HPDE6-E6E7 (cell line): ENCODE results near the gene SBK2.

Experiments
- DNase-seq: peaks from one replicate; pipeline ENCODE4 v3.0.0; 2011; ENCODE audit warnings: missing footprints; ENCODE audit errors: extremely low spot score

The SBK2 gene

DNA sequence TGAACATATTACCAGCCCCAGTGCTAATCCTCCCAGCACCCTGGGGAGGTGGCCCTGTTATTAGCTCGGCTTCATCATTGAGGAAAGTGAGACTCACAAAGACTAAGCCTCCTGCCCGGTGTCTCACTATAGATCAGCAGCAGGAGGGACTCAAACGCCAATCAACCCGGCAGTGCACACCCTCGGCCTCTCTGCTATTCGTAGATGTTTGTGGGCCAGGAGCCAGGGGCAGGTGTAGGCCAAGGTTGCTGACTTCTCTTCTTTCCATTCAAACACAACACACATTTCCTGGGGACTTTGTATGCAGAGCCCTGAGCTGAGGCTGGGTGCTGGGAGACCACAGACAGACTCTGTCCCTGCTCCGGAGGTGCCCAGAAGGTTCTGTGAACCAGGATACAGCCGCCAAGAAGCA, 17.8 kb upstream of the SBK2 start:
- no peak for DNase-seq

GRCh38 chr19:55554302-55554701, 17.4 kb upstream of the SBK2 start:
- no peak for DNase-seq

GRCh38 chr19:55553217-55554182, 16.6 kb upstream of the SBK2 start:
- no peak for DNase-seq

DNA sequence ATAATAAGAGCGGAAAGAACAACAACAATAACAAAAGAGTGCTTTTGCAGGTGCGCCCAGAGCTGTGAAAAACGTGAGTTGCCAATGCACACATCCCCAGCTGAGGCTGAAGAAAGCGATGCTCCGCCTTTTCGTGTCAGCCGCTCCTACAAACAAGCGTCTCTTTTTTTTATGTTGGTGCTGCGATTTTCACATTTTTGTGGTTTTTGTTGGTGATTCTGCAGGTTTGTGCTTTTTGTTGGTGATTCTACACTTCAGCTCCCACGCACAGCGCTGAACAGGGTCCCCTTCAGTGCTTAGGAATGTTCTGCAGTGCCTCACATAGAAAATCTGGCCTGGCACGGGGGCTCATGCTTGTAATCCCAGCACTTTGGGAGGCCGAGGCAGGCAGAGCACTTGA, 15.7 kb upstream of the SBK2 start:
- no peak for DNase-seq

DNA sequence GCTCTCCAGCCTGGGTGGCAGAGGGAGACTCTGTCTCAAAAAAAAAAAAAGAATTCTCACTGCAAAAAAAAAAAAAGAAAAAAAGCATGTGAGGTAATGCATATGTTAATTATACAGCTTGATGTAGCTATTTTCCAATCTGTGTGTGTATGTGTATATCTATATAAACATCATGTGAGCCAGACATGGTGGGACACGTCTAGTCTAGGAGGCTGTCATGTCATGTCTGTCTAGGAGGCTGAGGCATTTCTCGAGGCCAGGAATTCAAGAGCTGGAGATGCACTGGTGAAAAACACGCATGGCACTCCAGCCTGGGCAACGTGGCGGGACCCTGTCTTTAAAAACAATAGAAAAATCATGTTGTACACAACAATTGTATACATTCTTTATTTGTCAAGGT, 15.3 kb upstream of the SBK2 start:
- no peak for DNase-seq

GRCh38 chr19:55550321-55550650, 13.4 kb upstream of the SBK2 start:
- DNase-seq = no peak

- peak; percentile 60 for DNase-seq
Measured at GRCh38 chr19:55549500-55550320, 12.8 kb upstream of the SBK2 start.

GRCh38 chr19:55546822-55547614, 10.1 kb upstream of the SBK2 start:
- peak; percentile 38 for DNase-seq

GRCh38 chr19:55546011-55546410, 9.1 kb upstream of the SBK2 start:
- DNase-seq = no peak

DNA sequence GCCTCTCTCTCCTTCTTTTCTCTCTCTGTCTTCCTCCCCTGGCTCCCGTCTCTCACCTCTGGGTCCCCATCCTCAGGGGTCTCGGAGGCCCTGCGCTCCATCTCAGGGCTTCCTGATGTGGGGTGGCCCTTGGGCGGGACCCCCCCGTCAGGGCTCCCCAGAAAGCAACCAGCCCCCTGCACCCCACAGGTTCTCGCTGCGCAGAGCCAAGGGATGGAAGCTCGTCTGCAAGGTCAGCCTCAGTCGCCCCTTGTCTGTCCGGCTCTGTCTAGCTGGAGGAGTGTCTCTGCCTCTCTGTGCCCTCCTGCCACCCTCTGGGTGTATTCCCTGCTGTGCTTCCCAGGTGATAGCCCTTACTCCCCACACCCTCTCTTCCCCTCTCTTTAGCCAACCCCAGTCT, 8.5 kb upstream of the SBK2 start, which contains the start of gene SBK3:
Gene SBK3, minus strand, starts transcription at position 101 of the 400 bp plus-strand sequence. Its CDS starts 0 bp downstream, at position 101.
- no peak for DNase-seq

- DNase-seq = no peak
Measured at GRCh38 chr19:55544776-55545439, 8.0 kb upstream of the SBK2 start.

- DNase-seq = no peak
Measured at GRCh38 chr19:55544014-55544413, 7.1 kb upstream of the SBK2 start.

DNA sequence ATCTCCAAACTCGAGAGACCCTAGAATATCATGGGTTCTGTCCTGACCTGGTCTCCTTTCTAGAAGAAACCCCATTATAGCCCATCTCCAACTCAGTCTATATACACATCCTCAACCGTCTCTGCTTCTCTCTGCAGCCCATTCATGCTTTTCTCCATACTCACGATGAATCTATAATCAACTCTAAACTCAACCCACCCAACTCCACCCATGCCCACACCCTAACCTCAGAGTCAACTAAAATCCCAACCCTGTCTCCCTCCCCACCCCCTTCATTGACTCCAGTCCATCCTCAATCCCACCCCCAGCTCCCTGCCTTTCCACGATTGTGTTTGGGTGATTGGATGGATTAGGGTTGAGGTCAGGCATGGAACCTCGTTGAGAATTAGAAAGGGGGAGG, 6.6 kb upstream of the SBK2 start:
- DNase-seq = no peak

GRCh38 chr19:55542292-55542855, 5.4 kb upstream of the SBK2 start:
- no peak for DNase-seq

DNA sequence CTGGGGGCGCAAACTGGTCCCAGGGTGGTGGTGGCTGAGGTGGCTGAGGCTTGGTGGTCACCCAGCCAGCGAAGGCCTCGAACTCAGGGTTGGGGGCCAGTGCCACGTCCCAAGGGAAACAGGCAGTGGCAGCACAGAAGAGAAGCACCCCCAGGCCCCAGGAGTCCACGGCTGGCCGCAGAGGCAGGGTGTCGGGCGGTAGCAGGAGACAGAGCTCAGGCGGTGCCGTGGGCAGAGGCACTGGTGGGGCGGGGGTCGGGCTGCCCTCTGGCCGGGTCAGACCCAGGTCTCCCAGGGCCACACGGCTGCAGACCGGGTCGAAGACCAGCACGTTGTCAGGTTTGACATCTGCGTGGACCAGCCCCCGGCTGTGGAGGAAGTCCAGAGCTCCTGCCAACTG, 4.2 kb upstream of the SBK2 start:
- no peak for DNase-seq

DNA sequence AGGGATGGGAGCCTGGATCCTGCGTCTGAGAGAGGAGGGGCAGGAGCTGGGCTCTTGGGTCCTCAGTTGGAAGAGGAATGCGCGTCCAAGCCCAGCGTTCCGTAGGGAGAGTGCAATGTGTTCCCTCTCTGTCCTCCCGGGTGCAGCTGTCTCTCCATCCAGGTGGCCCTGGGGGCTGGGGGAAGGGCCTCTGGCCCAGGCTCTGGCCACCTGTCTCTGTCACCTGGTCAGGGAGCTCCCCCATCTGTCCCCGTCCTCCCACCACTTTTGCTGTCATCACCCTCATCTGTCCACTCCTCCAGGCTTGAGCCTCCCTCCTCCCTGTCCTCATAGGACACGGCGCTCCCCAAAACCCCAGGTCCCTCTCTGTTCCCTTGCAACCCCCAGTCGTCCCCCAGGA, 3.7 kb upstream of the SBK2 start:
- DNase-seq = no peak

DNA sequence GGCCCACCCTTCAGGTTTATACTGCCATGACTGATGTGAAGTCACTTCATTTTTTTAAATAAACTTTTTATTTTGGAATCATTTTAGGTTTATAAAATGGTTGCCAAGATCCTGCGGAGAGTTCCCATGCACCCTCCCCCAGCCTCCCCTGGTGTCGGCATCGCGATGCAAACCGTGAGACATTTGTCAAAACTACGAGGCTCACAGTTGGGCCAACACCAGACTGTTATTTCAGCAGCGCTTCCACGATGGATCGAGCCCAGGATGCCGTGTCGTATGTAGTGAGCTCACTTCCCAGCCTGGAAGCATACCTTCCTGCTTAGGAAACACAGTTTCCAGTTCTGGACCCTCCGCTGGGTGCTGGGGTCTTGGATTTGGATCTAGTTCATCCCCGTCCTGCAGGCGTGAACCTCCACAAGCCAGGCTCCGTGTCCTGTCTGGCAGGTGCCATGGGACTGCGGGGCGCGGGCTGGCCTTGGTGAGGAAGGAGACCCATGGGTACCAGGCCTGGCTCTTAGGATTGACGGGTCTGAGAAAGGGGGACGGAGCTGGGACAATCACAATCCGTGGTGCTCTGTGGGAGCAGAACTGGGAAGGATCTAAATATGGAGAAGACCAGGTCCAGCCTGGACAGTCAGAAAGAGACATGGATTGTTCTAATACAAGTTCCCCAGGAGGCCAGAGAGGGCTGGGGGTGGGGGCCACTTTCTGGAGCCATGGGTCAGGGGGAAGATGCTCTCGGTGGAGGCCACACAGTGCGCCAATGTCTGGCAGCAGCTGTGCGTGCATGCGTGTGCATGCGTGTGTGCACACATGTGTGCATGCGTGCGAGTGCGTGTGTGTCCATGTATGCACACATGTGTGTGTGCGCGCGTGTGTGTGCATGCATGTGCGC, 2.4 kb upstream of the SBK2 start:
- no peak for DNase-seq

DNA sequence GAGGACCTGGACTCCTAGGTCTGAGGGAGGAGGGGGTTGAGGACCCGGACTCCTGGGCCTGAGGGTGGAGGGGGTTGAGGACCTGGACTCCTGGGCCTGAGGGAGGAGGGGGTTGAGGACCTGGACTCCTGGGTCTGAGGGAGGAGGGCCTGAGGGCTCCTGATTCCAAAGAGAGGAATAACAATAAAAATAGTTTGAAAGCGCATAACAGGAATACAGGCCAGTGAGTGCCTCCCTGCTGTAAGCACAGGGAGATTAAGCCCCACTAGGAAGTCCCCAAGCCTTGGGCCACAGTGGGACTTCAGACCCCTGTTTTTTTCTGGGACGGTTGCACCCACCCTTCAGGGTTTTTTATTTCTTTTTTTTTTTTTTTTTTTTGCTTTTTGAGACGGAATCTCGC, 1.2 kb upstream of the SBK2 start:
- no peak for DNase-seq

DNA sequence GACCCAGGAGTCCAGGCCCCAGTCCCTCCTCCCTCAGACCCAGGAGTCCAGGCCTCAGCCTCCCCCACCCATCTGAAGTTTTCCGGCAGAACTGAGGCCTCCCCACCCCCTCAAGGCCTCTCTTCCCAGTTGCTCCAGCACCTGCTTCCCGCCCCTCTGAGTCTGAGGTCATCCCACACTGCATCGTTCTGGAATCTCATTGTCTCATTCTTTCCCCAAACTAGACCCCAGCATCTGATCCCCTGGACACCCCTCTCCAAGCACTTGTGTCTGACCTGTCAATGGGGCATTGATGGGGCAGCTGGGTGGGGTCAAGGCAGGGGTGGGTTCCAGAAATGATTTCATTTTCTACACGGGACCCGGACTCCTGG, 793 bp upstream of the SBK2 start:
- no peak for DNase-seq

GRCh38 chr19:55536366-55536765, 567 bp downstream of the SBK2 start:
- DNase-seq = no peak
